K562 (cell line): Measurements from ENCODE around the gene C6orf163. TPM values are rescaled to one million over a fixed set of nuclear protein-coding genes. Genes with fewer than 3 reads are reported as not detected.

Experiments used
- ATAC-seq: fragments of 200-7000 bp; cut with Tn5 transposase; 3 replicates; pipeline ENCODE4 v1.9.1; 2020; ENCODE audit warnings: moderate library complexity
- BruUV-seq: library from RNA; stranded (reverse); fragments of 400-500 nt; replicated peaks from 2 replicates; lab custom pipeline; 2021; lab: Mats Ljungman, UMichigan
- CTCF ChIA-PET: fragments of 300-600 bp; formaldehyde crosslinking; extraction: SDS; loops from one replicate; lab custom pipeline; 2021; ENCODE audit warnings: low intra/inter-chr PET ratio; lab: Yijun Ruan, JAX
- POLR2A ChIA-PET: fragments of 300-600, 350-650 bp; sonication (Branson Sonifier 250); formaldehyde crosslinking; extraction: SDS; loops from one replicate; lab custom pipeline; 2021; ENCODE audit warnings: antibody characterized with exemption, inconsistent platforms; lab: Yijun Ruan, JAX
- DNase-seq, 4 experiments: peaks; one replicate each; pipeline versions ENCODE4 v3.0.0 to v3.0.0-alpha.2; 2011 to 2018; ENCODE audit warnings: low spot score in 3 of 4, mixed read lengths in 3 of 4; ENCODE audit errors: extremely low read depth in 1 of 4
- FAIRE-seq: peaks from 2 replicates; lab custom pipeline; 2011; peaks lifted over from hg19 to GRCh38; lab: Jason Lieb, UNC
- H2AFZ ChIP-seq: 2 replicates; pipeline ENCODE4 v1.6.0; 2011; ENCODE audit warnings: low read depth, low read length, control low read depth, inconsistent platforms
- H3K27ac ChIP-seq: fragments of 200-600 bp; 3 replicates; pipeline ENCODE4 v1.8.0; 2011; ENCODE audit warnings: low read depth, mild to moderate bottlenecking, control low read depth, inconsistent platforms, low read length, moderate library complexity, mixed read lengths; ENCODE audit errors: extremely low read depth
- H3K27me3 ChIP-seq, 2 experiments: fragments of 300-600 bp in 1 of 2; 2 replicates in 1 of 2; 3 replicates in 1 of 2; pipeline versions ENCODE4 v1.6.0 to v1.8.0; 2011; ENCODE audit warnings: inconsistent platforms in 2 of 2, low read length in 2 of 2, mild to moderate bottlenecking in 1 of 2, mixed read lengths in 1 of 2, moderate library complexity in 1 of 2; ENCODE audit not compliant: control insufficient read depth in 2 of 2, insufficient read depth in 2 of 2
- H3K36me3 ChIP-seq: fragments of 300-600 bp; 3 replicates; pipeline ENCODE4 v1.8.0; 2011; ENCODE audit warnings: mild to moderate bottlenecking, low read length, inconsistent platforms; ENCODE audit not compliant: control insufficient read depth, insufficient read depth
- H3K4me1 ChIP-seq, 2 experiments: fragments of 200-600 bp in 1 of 2; replicated peaks in 1 of 2; 2 replicates in 1 of 2; 3 replicates in 1 of 2; pipeline versions ENCODE4 v1.5.1 to v1.8.0; 2011; ENCODE audit warnings: inconsistent platforms in 2 of 2, low read length in 2 of 2, mild to moderate bottlenecking in 1 of 2, mixed read lengths in 1 of 2, moderate library complexity in 1 of 2; ENCODE audit not compliant: control insufficient read depth in 2 of 2, insufficient read depth in 2 of 2
- H3K4me2 ChIP-seq: 2 replicates; pipeline ENCODE4 v1.6.1; 2011; ENCODE audit warnings: low read length, control low read depth, inconsistent platforms, mixed read lengths; ENCODE audit not compliant: insufficient read depth
- H3K4me3 ChIP-seq: fragments of 200-600 bp; sonication (generic), shearing (Covaris generic); 2 replicates; pipeline ENCODE4 v1.5.1; 2016; ENCODE audit warnings: control low read depth, inconsistent platforms
- H3K79me2 ChIP-seq: fragments of 200-600 bp; 3 replicates; pipeline ENCODE4 v1.8.0; 2011; ENCODE audit warnings: low read length, inconsistent platforms; ENCODE audit not compliant: control insufficient read depth, insufficient read depth
- H3K9ac ChIP-seq, 2 experiments: 2 replicates each; pipeline versions ENCODE4 v1.6.0 to v1.6.1; 2011; ENCODE audit warnings: low read depth in 2 of 2, low read length in 2 of 2, control low read depth in 1 of 2, inconsistent platforms in 1 of 2, mild to moderate bottlenecking in 1 of 2, mixed read lengths in 1 of 2; ENCODE audit not compliant: insufficient read depth in 1 of 2
- H3K9me1 ChIP-seq: one replicate; pipeline ENCODE4 v1.6.0; 2011; ENCODE audit warnings: inconsistent platforms, mild to moderate bottlenecking, low read length, moderate library complexity; ENCODE audit not compliant: control insufficient read depth, insufficient read depth
- H3K9me3 ChIP-seq: replicated peaks from 2 replicates; pipeline ENCODE4 v1.5.1; 2011; ENCODE audit warnings: low read depth, low read length, inconsistent platforms; ENCODE audit not compliant: control insufficient read depth, insufficient read depth
- H4K20me1 ChIP-seq: replicated peaks from 2 replicates; pipeline ENCODE4 v1.6.1; 2011; ENCODE audit warnings: low read length, inconsistent platforms, mixed read lengths; ENCODE audit not compliant: control insufficient read depth, insufficient read depth
- CEBPB ChIP-seq: fragments of 450-650 bp; IDR thresholded peaks from 2 replicates; pipeline ENCODE4 v1.6.1; 2016; ENCODE audit warnings: missing genetic modification characterization, missing compliant biosample characterization
- EGR1 ChIP-seq: fragments of 450-650 bp; conservative IDR thresholded peaks from 2 replicates; pipeline ENCODE4 v1.6.1; 2017; ENCODE audit warnings: mild to moderate bottlenecking
- NFRKB ChIP-seq: fragments of 450-650 bp; IDR thresholded peaks from 2 replicates; pipeline ENCODE4 v1.6.1; 2016; ENCODE audit warnings: low read depth
- NFYB ChIP-seq: IDR thresholded peaks from 2 replicates; pipeline ENCODE4 v1.6.1; 2011; ENCODE audit warnings: mild to moderate bottlenecking, moderate library complexity; ENCODE audit not compliant: insufficient read length; ENCODE audit errors: extremely low read depth
- SAP30 ChIP-seq: fragments of 200-600 bp; sonication (generic); IDR thresholded peaks from 2 replicates; pipeline ENCODE4 v1.6.1; 2012; ENCODE audit warnings: borderline replicate concordance, low read depth, mild to moderate bottlenecking, moderate library complexity, low read length, control low read depth, inconsistent platforms; ENCODE audit not compliant: insufficient read depth, poor library complexity, severe bottlenecking
- SREBF2 ChIP-seq: sonication (generic); formaldehyde crosslinking; IDR thresholded peaks from 2 replicates; pipeline ENCODE4 v1.4.0; 2020; ENCODE audit warnings: mild to moderate bottlenecking, missing genetic modification reagents
- SRSF1 ChIP-seq: fragments of 200-400 bp; formaldehyde crosslinking; IDR thresholded peaks from 2 replicates; pipeline ENCODE4 v1.6.1; 2017; ENCODE audit warnings: mild to moderate bottlenecking, low read depth, low read length, moderate library complexity
- TAL1 ChIP-seq: fragments of 450-650 bp; IDR thresholded peaks from 2 replicates; pipeline ENCODE4 v1.6.1; 2016; ENCODE audit warnings: mild to moderate bottlenecking
- ZNF140 ChIP-seq: fragments of 250-450 bp; sonication (Bioruptor Pico); IDR thresholded peaks from 2 replicates; pipeline ENCODE4 v1.8.0; 2021; ENCODE audit warnings: moderate library complexity, mild to moderate bottlenecking, inconsistent platforms
- ZNF212 ChIP-seq: fragments of 450-650 bp; formaldehyde crosslinking; IDR thresholded peaks from 2 replicates; pipeline ENCODE4 v1.4.0; 2020; ENCODE audit warnings: mild to moderate bottlenecking
- ZNF263 ChIP-seq: sonication (generic); formaldehyde crosslinking; IDR thresholded peaks from 2 replicates; pipeline ENCODE4 v1.8.0; 2022; ENCODE audit warnings: mild to moderate bottlenecking, missing genetic modification reagents, borderline replicate concordance
- ZNF324 ChIP-seq: fragments of 250-450 bp; sonication (Bioruptor Pico); IDR thresholded peaks from 2 replicates; pipeline ENCODE4 v1.4.0; 2020; ENCODE audit warnings: mild to moderate bottlenecking
- ZNF583 ChIP-seq: fragments of 250-450 bp; sonication (Bioruptor Pico); IDR thresholded peaks from 2 replicates; pipeline ENCODE4 v1.4.0; 2020
- WGBS: fragments of 100-300 bp; shearing (Covaris generic); methylation state at CpG from one replicate; pipeline ENCODE4 v1.1.6; 2016; ENCODE audit warnings: low coverage, mixed read lengths; ENCODE audit not compliant: insufficient coverage; ENCODE audit errors: missing lambda C conversion rate; 5-methylcytosine and 5-hydroxymethylcytosine counted together
- in situ Hi-C: fragments of 300-500 bp; cut with MboI; formaldehyde crosslinking; loops from 4 replicates; pipeline ENCODE4 v1.15.0; 2018; ENCODE audit warnings: inconsistent platforms, mixed read lengths
- intact Hi-C: fragments of 100-400 bp; cut with micrococcal nuclease; formaldehyde crosslinking; loops from 2 replicates; pipeline ENCODE4 v1.14.2; 2022
- polyA plus RNA-seq, 8 experiments: library from polyadenylated mRNA; depleted of rRNA in 4 of 8; stranded (reverse) in 5 of 8; unstranded in 3 of 8; fragments of >200 nt; fragmentation: Nextera tagmentation in 2 of 8; fragmentation: Illumina TruSeq in 1 of 8; extraction: Ambion mirVana in 2 of 8; extraction: Trizol in 1 of 8; gene quantifications; 2 replicates each; pipeline versions ENCODE4 v1.2.1 to v1.2.3, GENCODE V29; 2011 to 2014; ENCODE audit warnings: inconsistent platforms in 1 of 8, missing spikeins in 1 of 8
- total RNA-seq, 7 experiments: library from RNA; depleted of rRNA in 6 of 7; stranded (reverse); fragments of >200 nt in 6 of 7; fragmentation: Illumina TruSeq in 2 of 7; extraction: Trizol in 2 of 7; gene quantifications; 2 replicates each; pipeline versions ENCODE4 v1.2.1 to v1.2.3, GENCODE V29; 2011 to 2021; ENCODE audit warnings: low replicate concordance in 1 of 7
- TF ChIP-seq, protein P1 (sequence below): fragments of 450-650 bp; formaldehyde crosslinking; IDR thresholded peaks from 2 replicates; pipeline ENCODE4 v1.4.0; 2020; ENCODE audit warnings: mild to moderate bottlenecking, moderate library complexity
- TF ChIP-seq, protein P2 (sequence below): fragments of 250-450 bp; sonication (Bioruptor Pico); IDR thresholded peaks from 2 replicates; pipeline ENCODE4 v1.4.0; 2020
- TF ChIP-seq, protein P3 (sequence below): fragments of 250-450 bp; sonication (Bioruptor Pico); IDR thresholded peaks from 2 replicates; pipeline ENCODE4 v1.9.0; 2021; ENCODE audit warnings: mild to moderate bottlenecking
- TF ChIP-seq, protein P4 (sequence below): fragments of 450-650 bp; IDR thresholded peaks from 2 replicates; pipeline ENCODE4 v1.6.1; 2016; ENCODE audit warnings: missing biosample characterization, missing genetic modification characterization

Gene C6orf163
- total and polyA plus RNA-seq, 9 of the 15 experiments (the other 6 are each of a cell fraction or from before 2014, with no cell fraction given): 0.67 to 4.7 (median 1.5) TPM

DNA sequence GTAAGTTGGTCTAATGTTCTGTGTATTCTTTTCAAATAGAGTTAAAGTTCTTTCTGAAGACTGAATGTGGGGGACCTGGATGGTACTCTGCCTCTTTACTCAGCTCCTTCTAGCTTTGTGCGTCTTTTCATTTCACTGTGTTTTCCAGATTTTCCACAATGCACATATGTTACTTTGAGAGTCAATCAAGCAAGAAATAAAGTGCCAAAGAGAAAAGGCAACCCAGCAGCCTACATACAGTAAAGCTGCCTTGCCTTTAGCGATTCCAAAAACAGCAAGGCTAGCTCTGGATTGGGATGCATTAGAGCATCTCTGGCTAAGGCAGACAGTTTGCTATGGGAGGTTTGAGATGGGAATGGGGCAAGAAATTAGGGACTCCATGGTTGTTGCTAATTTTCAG lies 5.3 kb downstream of the C6orf163 start:
- POLR2A ChIA-PET: interaction anchor here (1.0 to 1.8 kb wide), 3 partner anchors 11 to 14 kb away, joined by 4 to 7 read pairs (median 5); no protein-coding TSS in a partner anchor
- H3K36me3 ChIP-seq: no peaks in the 10 kb centered on the region

More for the DNA sequence above, 5.3 kb downstream of the C6orf163 start:
- Histone ChIP-seq H3K4me3 (no peak overlapping the region), H4K20me1 (no peaks in the 10 kb centered on the region), H3K9me1 (no peaks in the 10 kb centered on the region), H3K27me3 (no peaks in the 10 kb centered on the region)
- CTCF ChIA-PET: no interaction called here
- in situ Hi-C loops: no loop called here
- no peak for DNase-seq
- TF ChIP-seq SAP30: no peak
- no peak for TF ChIP-seq ZNF263 (CRISPR knock-in tag)
- no peak for TF ChIP-seq TAL1
- TF ChIP-seq ZNF324: no peak
- TF ChIP-seq ZNF212 (CRISPR knock-in tag): no peak
- TF ChIP-seq, protein P1, sequence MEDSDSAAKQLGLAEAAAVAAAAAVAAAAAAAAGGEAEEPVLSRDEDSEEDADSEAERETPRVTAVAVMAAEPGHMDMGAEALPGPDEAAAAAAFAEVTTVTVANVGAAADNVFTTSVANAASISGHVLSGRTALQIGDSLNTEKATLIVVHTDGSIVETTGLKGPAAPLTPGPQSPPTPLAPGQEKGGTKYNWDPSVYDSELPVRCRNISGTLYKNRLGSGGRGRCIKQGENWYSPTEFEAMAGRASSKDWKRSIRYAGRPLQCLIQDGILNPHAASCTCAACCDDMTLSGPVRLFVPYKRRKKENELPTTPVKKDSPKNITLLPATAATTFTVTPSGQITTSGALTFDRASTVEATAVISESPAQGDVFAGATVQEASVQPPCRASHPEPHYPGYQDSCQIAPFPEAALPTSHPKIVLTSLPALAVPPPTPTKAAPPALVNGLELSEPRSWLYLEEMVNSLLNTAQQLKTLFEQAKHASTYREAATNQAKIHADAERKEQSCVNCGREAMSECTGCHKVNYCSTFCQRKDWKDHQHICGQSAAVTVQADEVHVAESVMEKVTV: no peak
- TF ChIP-seq, protein P2, sequence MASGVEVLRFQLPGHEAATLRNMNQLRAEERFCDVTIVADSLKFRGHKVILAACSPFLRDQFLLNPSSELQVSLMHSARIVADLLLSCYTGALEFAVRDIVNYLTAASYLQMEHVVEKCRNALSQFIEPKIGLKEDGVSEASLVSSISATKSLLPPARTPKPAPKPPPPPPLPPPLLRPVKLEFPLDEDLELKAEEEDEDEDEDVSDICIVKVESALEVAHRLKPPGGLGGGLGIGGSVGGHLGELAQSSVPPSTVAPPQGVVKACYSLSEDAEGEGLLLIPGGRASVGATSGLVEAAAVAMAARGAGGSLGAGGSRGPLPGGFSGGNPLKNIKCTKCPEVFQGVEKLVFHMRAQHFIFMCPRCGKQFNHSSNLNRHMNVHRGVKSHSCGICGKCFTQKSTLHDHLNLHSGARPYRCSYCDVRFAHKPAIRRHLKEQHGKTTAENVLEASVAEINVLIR (CRISPR knock-in tag): no peak
- TF ChIP-seq CEBPB (tag): no peak
- TF ChIP-seq ZNF140: no peak
- TF ChIP-seq SRSF1: no peak
- TF ChIP-seq, protein P3, sequence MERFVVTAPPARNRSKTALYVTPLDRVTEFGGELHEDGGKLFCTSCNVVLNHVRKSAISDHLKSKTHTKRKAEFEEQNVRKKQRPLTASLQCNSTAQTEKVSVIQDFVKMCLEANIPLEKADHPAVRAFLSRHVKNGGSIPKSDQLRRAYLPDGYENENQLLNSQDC (CRISPR knock-in tag): no peak
- no peak for TF ChIP-seq NFYB
- no peak for TF ChIP-seq NFRKB
- TF ChIP-seq EGR1: no peak
- no peak for TF ChIP-seq ZNF583 (CRISPR knock-in tag)
- TF ChIP-seq, protein P4, sequence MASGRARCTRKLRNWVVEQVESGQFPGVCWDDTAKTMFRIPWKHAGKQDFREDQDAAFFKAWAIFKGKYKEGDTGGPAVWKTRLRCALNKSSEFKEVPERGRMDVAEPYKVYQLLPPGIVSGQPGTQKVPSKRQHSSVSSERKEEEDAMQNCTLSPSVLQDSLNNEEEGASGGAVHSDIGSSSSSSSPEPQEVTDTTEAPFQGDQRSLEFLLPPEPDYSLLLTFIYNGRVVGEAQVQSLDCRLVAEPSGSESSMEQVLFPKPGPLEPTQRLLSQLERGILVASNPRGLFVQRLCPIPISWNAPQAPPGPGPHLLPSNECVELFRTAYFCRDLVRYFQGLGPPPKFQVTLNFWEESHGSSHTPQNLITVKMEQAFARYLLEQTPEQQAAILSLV (tag): no peak
- no peak for TF ChIP-seq SREBF2 (CRISPR knock-in tag)
- TF ChIP-seq, all 486 proteins: peak for 0
- no peaks in the 10 kb centered on the region for H3K4me1 ChIP-seq
- H2AFZ ChIP-seq: no peak overlapping the region
- no TSS peak for BruUV-seq
- no peaks in the 10 kb centered on the region for H3K79me2 ChIP-seq
- H3K27ac ChIP-seq: no peak overlapping the region
- no peak overlapping the region for H3K9ac ChIP-seq
- no peaks in the 10 kb centered on the region for H3K9me3 ChIP-seq
- no peak for ATAC-seq
- intact Hi-C loops: no loop called here
- WGBS: 97% methylated on average over 2 of the region's 2 CpGs
- H3K4me2 ChIP-seq: no peak overlapping the region
- no peak for FAIRE-seq
